Activated CD8-positive, alpha-beta memory T cell treated with anti-CD3 and anti-CD28 coated beads for 4 hours (primary cell): Measurements from ENCODE around the gene FAM3D.

Source experiments
- DNase-seq, 2 donors: peaks; one replicate each; pipeline ENCODE4 v3.0.0-alpha.2; 2020; ENCODE audit warnings: low read depth in 2 of 2

Gene FAM3D

GRCh38 chr3:58594117-58594516, 72.5 kb downstream of the FAM3D start:
- DNase-seq, result no peak

GRCh38 chr3:58591517-58592510, 74.8 kb downstream of the FAM3D start:
- DNase-seq, result no peak

- DNase-seq, result no peak
Measured at GRCh38 chr3:58588030-58588614, 78.5 kb downstream of the FAM3D start.

- no peak for DNase-seq
Measured at GRCh38 chr3:58586776-58587192, 79.8 kb downstream of the FAM3D start.

GRCh38 chr3:58585994-58586393, 80.6 kb downstream of the FAM3D start:
- DNase-seq, result no peak

- DNase-seq, result no peak
Measured at GRCh38 chr3:58585005-58585786, 81.4 kb downstream of the FAM3D start.

- no peak for DNase-seq
Measured at GRCh38 chr3:58584690-58585004, 81.9 kb downstream of the FAM3D start.
